GM21529 (cell line): ENCODE data around the gene WDR93.
"Not testable (repeated sequence)": the region's sequence is repeated elsewhere in the genome, so short reads cannot be mapped to it uniquely, and the experiment has no call there.

Experiments
- ATAC-seq: cut with Tn5 transposase; IDR thresholded peaks from one replicate; pipeline ENCODE4 v1.9.1; 2021; ENCODE audit not compliant: unreplicated experiment

The WDR93 gene

DNA sequence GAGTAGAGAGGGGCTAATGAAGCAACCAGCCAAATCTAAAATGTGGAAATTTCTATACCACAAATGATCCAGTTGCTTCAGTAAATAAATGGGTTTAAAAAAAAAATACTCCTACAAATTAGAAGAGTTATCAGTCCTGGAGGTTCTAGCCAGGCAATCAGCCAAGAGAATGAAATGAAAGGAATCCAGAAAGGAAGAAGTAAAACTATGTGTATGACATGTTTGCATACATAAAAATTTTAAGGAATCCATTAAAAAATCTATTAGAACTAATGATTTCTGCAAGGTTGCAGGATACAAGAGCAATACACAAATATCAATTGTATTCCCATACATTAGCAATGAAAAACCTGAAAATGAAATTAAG is 95.1 kb downstream of the WDR93 start:
- no peak for ATAC-seq

DNA sequence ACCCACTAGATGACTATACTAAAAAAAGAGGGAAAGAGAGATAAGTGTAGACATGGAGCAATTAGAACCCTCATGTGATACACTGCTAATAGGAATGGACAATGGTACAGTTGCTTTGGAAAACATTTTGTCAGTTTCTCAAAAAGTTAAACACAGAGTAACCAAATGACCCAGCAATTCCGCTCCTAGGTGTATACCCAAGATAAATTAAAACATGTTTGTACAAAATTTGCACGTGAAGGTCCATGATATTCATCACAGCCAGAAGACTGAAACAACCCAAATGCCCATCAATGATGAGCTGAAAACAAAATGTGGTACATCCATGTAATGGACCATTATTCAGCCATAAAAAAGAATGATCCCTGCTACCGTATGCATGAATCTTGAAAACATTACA is 97.3 kb downstream of the WDR93 start:
- no peak for ATAC-seq

DNA sequence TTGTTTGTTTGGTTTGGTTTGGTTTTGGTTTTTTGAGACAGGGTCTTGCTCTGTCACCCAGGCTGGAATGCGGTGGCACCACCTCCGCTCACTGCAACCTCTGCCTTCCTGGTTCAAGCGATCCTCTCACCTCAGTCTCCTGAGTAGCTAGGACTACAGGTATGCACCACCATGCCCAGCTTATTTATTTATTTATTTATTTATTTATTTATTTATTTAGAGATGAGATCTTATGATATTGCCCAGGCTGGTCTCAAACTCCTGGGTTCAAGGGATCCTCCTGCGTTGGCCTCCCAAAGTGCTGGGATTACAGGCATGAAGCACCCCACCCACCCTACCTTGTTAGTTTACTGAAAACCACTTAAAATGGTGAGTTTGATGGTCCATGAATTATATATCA is 98.0 kb downstream of the WDR93 start:
- not testable (repeated sequence) for ATAC-seq

DNA sequence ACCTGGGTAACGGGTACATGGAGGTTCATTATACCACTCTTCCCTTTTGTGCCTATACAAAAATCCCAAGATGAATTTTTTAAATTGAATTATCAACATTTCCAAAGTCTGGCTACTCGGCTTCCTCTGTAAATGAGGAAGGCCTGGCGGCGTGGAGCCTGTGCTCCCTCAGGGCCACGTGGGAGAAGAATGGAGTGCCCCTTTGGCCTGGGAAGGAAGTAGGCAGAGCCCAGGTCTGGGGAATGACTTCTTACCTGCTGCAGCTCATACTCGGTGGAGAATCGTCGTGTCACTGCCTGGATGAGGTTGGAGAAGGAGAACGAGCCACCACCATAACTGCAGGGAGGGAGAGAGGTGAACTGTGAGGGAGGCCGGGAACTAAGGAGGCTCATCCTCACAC is 99.6 kb downstream of the WDR93 start:
- no peak for ATAC-seq

DNA sequence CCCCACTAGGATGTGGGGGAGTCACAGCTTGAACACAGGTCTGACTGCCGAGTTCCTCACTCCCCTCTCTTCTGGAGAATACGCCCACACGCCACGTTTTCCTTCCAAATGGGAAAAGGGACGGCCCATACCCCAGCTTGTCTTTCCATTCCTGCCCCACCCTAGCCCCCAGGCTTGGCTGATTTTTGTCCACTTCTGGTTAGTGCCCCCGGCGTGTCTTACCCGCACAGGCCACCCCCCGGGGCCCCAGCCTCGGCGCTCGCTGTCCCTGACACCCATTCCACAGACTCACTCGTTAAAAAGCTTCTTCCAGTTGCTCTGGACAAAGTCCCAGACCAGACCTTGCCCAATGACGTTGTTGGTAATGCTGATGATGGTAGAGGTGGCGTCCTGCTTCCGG is 100.0 kb downstream of the WDR93 start:
- ATAC-seq, result no peak

DNA sequence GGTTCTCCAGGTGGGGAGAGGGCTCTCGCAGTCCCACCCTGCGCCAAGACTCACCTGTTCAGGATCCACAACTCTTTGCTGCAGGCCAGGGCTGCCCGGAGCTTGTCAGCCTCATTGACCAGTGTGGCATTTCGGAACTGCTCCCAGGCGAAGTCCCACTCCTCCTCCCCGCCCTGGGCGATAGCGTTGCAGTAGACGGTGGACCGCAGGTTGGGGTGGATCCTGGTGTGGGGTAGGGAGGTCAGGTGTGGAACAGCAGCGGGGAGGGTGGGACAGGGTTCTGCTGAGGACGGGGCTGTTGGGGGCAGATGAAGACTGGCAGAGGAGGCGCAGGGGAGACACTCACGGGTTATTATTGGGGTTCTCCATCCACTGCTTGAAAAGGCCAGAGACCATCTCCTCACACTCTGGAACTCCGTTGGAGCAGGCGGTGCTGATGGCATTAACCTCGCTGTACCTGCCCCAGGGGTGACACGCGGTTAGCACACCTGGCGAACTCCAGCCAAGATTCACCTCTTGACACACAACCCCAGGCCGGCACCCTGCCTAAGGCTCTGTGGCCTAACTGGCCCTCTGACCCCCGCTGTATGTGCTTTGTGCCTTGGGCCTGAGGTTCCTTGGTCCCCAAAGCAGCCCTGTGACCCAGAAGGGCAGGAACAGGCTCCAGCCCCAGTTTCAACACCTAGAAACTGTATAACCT is 101.6 kb downstream of the WDR93 start:
- ATAC-seq, result no peak
